GM19023 (cell line): Measurements from ENCODE around the gene TSPEAR.

ENCODE experiments used
- ATAC-seq: cut with Tn5 transposase; IDR thresholded peaks from one replicate; pipeline ENCODE4 v1.9.1; 2021; ENCODE audit warnings: mild to moderate bottlenecking, moderate library complexity; ENCODE audit not compliant: unreplicated experiment

TSPEAR gene

DNA sequence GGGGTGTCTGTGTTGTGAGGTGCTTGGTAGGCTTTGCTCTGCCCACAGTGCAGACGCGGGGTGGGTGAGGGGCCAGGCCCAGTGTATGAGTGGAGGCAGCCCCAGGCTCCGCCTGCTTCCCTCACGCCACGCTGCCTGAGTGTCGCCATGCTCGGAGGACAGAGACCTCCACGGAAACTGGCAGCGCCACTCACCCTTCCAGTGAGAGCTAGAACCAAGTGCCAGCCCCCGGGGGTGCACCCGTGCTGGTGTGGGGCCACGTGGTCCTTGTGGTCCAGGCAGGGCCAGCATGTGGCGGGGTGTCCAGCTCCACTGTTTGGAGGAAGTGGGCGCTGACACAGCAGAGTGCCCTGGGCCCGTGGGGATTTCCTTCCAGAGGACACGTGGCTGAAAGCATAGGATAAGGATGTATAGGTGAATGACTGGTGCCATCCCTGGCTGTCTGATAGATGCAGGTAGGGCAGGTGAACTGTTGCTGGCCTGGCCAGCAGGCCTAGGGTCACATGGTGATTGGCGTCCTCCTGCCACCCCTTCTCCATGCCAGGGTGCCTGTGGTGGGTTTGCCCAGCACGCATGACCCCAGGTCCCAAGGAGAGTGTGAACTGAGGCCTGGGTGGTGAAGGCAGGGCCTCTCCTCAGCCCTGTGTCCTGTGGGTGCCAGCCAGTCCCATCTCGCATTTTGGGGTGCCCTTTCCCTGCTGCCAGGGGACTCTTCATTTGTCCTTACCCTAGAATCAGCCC, 252.2 kb downstream of the TSPEAR start:
- no peak for ATAC-seq

GRCh38 chr21:44456915-44457736, 254.2 kb downstream of the TSPEAR start:
- ATAC-seq = no peak

- ATAC-seq = no peak
Observed at GRCh38 chr21:44456214-44456914, 255.0 kb downstream of the TSPEAR start.

- no peak for ATAC-seq
Observed at GRCh38 chr21:44455524-44456213, 255.7 kb downstream of the TSPEAR start.

DNA sequence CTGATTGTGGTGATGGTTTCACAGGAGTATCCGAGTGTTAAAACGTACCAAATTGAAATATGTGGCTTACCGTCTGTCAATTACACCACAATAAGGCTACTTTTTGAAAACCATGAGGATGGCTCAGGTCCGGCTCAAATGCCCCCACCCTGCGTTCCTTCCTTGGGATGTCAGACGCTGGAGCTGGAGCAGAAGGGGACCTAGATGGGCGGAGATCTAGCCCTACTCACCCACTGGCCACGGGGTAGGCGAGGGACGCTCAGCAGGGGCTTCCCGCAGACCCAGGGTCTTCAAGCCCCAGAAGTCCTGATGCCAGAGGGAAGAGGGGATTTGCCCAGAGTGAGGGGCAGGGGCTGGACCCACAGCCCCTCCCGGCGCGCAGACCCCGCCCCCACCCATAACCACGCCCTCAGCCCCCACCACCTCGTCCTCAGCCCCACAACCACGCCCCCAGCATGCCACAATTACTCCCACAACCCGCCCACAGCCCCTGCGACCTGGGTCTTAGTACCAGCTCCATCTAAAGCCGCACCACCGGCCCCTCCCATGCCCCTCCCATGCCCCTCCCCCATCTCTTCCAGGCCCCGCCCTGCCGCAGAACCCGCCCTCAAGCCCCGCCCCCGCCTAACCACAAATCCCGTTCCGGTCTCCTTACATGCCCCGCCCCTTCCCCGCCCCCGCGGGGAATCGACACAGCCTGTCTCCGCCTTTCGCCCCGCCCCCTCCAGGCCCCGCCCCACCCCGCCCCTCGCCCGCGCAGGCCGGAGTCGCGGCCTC, 256.4 kb downstream of the TSPEAR start, which contains the start of gene LRRC3:
Gene LRRC3 (plus strand): TSS at position 764 of the 777 bp plus-strand sequence. CDS start 1,135 bp downstream, outside the sequence.
- ATAC-seq = no peak

DNA sequence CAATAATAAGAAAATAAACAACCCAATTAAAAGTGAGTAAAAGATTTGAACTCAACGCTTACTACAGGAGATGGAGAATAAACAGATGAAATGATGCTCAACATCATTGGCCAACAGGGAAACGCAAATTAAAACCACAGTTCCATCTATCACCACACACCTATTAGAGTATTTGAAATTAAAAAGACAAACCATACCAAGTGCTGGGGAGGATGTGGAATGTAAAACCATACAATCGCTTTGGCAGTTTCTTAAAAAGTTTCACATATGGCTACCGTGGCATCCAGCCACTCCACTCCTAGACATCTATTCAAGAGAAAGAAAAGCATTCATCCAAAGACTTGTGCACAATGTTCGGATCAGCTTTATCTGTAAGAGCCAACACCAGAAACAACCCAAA, 257.3 kb downstream of the TSPEAR start:
- ATAC-seq = no peak

GRCh38 chr21:44453120-44453519, 258.3 kb downstream of the TSPEAR start:
- no peak for ATAC-seq

DNA sequence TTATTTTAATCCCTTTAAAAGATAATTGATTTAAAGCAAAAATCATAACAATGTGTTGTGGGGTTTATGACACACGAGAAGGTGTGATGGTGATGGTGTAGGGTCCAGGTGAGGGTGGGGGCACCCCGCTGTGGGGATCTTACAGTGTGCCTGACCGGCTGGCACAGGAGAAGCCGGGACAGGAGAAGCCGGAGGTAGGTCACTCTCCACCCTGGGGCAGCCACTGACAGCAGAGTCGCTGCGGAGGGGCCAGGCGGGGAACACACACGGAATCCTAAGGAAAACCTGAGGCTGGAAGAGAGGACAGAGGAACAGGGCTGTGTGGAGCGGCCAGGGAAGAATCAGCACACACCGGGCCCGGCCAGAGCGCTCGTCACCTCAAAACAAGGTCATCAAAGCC, 260.4 kb downstream of the TSPEAR start:
- ATAC-seq = no peak

DNA sequence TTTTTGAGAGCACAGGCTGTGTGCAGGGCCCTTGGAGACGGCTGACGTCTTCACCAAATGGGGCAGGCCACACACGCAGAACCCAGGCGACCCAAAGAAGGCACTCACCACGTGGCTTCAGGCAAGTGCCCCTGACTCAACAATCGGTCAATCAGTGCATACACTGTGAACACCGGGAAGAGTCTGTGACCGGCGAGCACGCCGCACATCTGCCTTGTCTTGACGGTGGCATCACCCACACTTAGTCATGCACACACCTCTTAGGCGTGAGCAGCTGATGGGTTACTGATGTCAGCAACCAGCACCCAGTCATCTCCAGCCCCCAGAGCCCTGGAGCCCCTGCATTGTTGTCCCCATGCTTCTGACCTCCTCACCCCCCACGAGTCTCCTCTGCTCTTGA, 261.0 kb downstream of the TSPEAR start:
- no peak for ATAC-seq

DNA sequence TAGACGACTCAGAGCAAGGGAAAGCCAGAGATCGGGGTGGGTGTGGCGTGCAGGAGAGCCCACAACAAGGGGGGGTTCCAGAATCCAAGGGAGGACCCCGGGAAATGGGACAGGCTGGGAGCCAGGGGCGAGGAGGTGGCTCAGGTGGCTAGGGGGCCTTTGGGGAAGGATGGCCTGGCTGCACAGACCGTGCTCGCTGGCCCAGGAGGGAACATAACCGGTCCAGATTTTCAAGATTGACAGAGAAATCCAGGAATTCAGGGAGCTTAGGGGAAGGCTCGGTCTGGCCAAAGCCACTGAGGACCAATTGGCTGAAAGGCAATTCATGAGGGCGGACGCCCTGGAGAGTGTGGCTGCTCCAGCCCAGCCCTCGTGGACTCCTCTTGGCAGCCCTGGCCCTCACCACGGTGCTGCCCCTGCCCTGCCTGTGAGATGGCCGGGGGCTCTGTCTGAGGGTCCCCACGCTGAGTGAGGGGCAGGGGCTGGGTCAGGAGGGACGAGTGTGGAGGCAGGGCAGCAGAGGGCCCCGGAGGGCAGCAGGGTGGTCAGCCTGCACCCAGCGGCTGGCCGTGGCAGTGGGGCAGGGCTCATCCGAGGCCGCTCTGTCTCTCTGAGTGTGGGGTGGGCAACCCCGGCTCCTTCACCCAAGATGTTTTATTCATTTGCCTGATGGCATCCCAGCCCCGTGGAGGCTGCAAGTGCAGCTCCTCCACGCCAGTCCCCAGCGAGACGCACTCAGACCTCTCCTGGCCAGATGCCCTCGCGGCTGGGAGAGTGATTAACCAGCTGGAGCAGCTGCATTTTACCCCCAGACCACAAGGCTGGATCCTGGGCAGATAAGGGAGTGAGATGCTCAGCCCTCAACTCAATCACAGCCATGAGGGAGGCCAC, 261.7 kb downstream of the TSPEAR start:
- ATAC-seq = no peak

DNA sequence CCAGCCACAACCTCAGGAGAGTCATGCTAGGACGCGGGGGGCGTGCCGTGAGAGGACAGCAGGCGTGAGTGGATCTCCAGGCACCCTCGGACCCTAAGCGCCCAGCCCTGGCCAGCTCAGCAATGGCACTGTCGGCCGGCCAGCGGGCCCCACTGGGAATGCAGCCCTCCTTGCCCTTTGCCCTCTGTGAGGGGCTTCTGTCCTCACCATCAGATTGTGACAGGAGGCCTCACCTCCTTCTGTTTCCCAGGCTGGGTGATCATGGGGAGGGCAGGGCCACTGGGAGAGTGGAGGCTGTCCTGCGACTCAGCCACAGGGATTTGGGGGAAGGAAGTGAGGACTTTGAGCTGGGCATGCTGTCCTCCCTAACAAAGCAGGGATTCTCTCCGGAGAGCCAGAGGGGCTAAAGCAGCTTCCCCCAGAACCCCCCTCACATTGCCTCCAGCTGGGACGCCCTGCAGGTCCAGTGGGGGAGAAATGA, 262.7 kb downstream of the TSPEAR start:
- no peak for ATAC-seq
